T-helper 2 cell treated with Interferon-gamma antibody and Interleukin-4, amounts not matched to agents 5 μg/mL and 100 μg/mL, for 36 hours (primary cell): ENCODE measurements around the gene ABCA4.

ENCODE experiments used
- DNase-seq: peaks from one replicate; pipeline ENCODE4 v3.0.0; 2021; ENCODE audit warnings: low spot score
- H3K27ac Mint-ChIP-seq: one replicate; pipeline ENCODE4 v1.8.0; 2021; ENCODE audit warnings: mild to moderate bottlenecking, mixed read lengths
- H3K27me3 Mint-ChIP-seq: one replicate; pipeline ENCODE4 v1.8.0; 2021; ENCODE audit warnings: low read depth, mixed read lengths
- H3K36me3 Mint-ChIP-seq: one replicate; pipeline ENCODE4 v1.8.0; 2021; ENCODE audit warnings: low read depth, mixed read lengths
- H3K4me1 Mint-ChIP-seq: one replicate; pipeline ENCODE4 v1.8.0; 2021; ENCODE audit warnings: low read depth, mixed read lengths
- H3K4me3 Mint-ChIP-seq: one replicate; pipeline ENCODE4 v1.8.0; 2022; ENCODE audit warnings: mild to moderate bottlenecking, moderate library complexity, mixed read lengths
- H3K9me3 Mint-ChIP-seq: one replicate; pipeline ENCODE4 v1.8.0; 2021; ENCODE audit warnings: mixed read lengths

ABCA4 gene

DNA sequence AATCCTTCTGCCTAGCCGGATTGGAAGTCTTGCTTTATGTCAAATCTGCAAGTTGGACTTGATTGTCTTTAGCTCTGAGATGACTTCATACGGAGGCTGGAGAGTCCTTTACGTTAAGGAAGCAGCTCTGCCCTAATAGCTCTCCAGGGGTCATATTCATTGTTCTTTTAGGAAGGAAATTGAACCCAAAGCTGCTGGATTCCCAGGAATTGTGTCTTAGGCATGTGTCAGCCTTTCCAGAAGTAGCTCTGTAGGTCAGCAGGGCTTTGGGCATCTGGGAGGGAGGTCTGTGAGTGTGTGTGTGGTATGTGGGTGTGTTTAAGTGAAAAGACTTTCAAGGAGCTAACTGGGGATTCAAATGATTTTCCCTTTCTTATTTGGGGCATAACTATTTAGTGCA is 82.4 kb downstream of the ABCA4 start:
- Mint-ChIP-seq H3K27ac (no peak overlapping the region), H3K36me3 (no peaks in the 10 kb centered on the region), H3K4me3 (no peak overlapping the region), H3K27me3 (peaks cover 16% of the 10 kb centered on the region), H3K9me3 (no peaks in the 10 kb centered on the region), H3K4me1 (peaks cover 10% of the 10 kb centered on the region)
- DNase-seq = no peak

- peaks cover 10% of the 10 kb centered on the region for H3K4me1 Mint-ChIP-seq
- H3K9me3 Mint-ChIP-seq = no peaks in the 10 kb centered on the region
- no peak for DNase-seq
- no peaks in the 10 kb centered on the region for H3K36me3 Mint-ChIP-seq
- H3K27me3 Mint-ChIP-seq = peaks cover 14% of the 10 kb centered on the region
- no peak overlapping the region for H3K4me3 Mint-ChIP-seq
- no peak overlapping the region for H3K27ac Mint-ChIP-seq
These were observed 83.3 kb downstream of the ABCA4 start for GRCh38 chr1:94037392-94038229.

GRCh38 chr1:94036730-94037129 is 84.2 kb downstream of the ABCA4 start:
- no peak for DNase-seq
- Mint-ChIP-seq H3K36me3 (no peaks in the 10 kb centered on the region), H3K4me3 (no peak overlapping the region), H3K9me3 (no peaks in the 10 kb centered on the region), H3K4me1 (peaks cover 10% of the 10 kb centered on the region), H3K27ac (no peak overlapping the region), H3K27me3 (peaks cover 14% of the 10 kb centered on the region)

- Mint-ChIP-seq H3K4me1 (peaks cover 9% of the 10 kb centered on the region), H3K27me3 (peaks cover 10% of the 10 kb centered on the region), H3K27ac (no peak overlapping the region), H3K4me3 (no peak overlapping the region), H3K9me3 (no peaks in the 10 kb centered on the region), H3K36me3 (no peaks in the 10 kb centered on the region)
- no peak for DNase-seq
These were observed 87.1 kb downstream of the ABCA4 start for GRCh38 chr1:94033849-94034248.

DNA sequence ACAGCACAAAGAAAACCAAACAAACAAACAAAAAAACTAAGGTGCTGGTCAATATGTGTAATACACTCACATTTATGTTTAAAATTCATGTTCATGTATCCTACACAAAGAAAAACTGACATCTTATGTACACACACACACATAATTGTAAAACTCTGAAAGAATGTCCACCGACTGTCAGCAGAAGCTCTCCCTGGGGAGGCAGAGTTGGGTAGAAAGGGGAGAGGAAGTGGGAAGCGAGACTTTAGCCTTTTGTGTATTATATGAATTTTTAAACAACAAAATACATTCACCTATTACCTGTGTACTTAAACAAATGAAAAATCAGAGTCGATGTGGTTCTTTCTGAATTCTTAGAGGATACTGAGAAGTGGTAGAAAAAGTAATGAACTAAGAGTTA is 88.3 kb downstream of the ABCA4 start:
- DNase-seq = no peak
- H3K36me3 Mint-ChIP-seq = no peaks in the 10 kb centered on the region
- peaks cover 6% of the 10 kb centered on the region for H3K4me1 Mint-ChIP-seq
- peaks cover 4% of the 10 kb centered on the region for H3K27me3 Mint-ChIP-seq
- H3K4me3 Mint-ChIP-seq = no peak overlapping the region
- no peak overlapping the region for H3K27ac Mint-ChIP-seq
- no peaks in the 10 kb centered on the region for H3K9me3 Mint-ChIP-seq

DNA sequence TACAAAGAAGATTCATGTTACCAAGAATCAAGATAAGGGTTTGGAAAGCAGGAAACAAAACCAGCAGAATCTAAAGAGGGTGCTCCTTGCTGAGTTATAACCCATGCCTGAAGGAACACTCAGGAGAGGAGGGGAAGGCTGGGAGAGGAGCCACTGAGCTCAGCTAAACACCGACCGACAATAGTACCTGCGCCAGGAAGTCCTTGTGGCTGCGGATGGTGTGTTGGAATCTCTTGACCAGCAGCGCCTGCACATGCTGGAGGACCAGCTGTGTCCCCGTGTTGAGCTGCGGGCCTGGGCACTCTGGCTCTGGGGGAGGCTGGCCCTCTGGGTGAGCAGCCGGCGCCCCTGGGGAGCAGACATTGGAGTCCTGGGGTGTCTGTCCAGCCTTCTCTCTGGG is 89.4 kb downstream of the ABCA4 start:
- Mint-ChIP-seq H3K27me3 (peaks cover 3% of the 10 kb centered on the region), H3K36me3 (no peaks in the 10 kb centered on the region), H3K4me1 (peaks cover 5% of the 10 kb centered on the region), H3K4me3 (no peak overlapping the region), H3K27ac (no peak overlapping the region), H3K9me3 (no peaks in the 10 kb centered on the region)
- no peak for DNase-seq

DNA sequence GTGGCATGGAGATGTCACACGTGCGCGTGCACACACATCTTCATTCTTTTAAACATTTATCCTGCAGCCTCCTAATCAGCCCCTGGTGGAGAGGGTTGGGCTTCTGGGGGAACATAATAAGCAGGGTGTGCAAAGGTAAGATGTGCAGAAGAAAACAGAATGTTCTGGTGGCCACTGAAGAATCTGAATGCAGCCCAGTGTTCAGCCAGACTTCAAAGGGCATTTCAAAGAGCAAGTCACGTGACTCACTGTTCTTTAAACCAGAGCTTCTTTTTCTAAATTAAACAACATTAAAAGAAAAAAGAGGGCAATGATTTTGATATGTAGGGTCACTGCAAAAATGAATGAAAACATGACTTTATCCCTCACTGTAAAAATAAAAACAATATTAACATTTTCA is 89.8 kb downstream of the ABCA4 start:
- Mint-ChIP-seq H3K4me1 (peaks cover 5% of the 10 kb centered on the region), H3K27ac (no peak overlapping the region), H3K4me3 (no peak overlapping the region), H3K36me3 (no peaks in the 10 kb centered on the region), H3K27me3 (peaks cover 3% of the 10 kb centered on the region), H3K9me3 (no peaks in the 10 kb centered on the region)
- no peak for DNase-seq

- Mint-ChIP-seq H3K27ac (no peak overlapping the region), H3K4me3 (no peak overlapping the region), H3K27me3 (peaks cover 10% of the 10 kb centered on the region), H3K9me3 (no peaks in the 10 kb centered on the region), H3K36me3 (no peaks in the 10 kb centered on the region), H3K4me1 (peaks cover 3% of the 10 kb centered on the region)
- DNase-seq = no peak
These were observed 91.6 kb downstream of the ABCA4 start for GRCh38 chr1:94029130-94029993.

GRCh38 chr1:94027721-94028515 is 93.0 kb downstream of the ABCA4 start:
- Mint-ChIP-seq H3K9me3 (no peaks in the 10 kb centered on the region), H3K36me3 (no peaks in the 10 kb centered on the region), H3K4me1 (peaks cover 3% of the 10 kb centered on the region), H3K27me3 (peaks cover 14% of the 10 kb centered on the region), H3K4me3 (no peak overlapping the region), H3K27ac (no peak overlapping the region)
- no peak for DNase-seq

DNA sequence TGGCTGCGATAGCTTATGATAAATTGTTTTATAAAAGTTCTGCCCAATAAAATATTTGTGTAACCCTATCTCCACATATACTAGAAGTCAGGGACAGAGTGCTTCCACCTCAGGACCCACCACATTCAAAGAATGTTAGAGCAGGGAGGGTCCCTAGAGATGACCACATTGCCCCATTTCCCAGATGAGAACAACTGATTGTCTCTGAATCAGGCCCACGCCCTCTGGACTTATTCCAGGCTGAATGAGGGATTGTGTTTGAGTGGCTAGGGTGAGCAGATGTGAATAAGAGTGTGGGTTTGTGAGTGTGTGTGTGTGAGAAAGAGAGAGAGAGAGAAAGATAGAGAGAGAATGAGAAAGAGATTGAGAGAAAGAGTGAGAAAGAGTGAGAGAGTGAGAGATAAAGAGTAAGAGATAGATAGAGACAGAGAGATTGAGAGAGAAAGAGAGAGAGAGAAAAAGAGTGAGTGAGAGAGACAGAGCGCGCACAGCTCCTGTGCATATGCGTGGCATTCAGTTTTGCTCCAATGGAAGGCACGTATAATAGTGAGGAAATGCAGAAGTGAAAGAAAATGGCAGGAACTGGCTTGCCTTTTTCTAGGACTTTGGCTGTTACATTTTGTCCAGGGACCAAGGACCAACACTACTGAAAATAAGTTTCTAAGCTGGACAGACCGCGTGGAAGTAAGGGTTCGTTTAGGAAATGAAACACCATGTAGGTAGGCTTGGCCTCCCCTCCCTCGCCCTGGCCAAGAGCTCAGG is 94.1 kb downstream of the ABCA4 start:
- Mint-ChIP-seq H3K27ac (no peak overlapping the region), H3K27me3 (peaks cover 14% of the 10 kb centered on the region), H3K4me1 (peaks cover 3% of the 10 kb centered on the region), H3K9me3 (no peaks in the 10 kb centered on the region), H3K36me3 (no peaks in the 10 kb centered on the region), H3K4me3 (no peak overlapping the region)
- no peak for DNase-seq

DNA sequence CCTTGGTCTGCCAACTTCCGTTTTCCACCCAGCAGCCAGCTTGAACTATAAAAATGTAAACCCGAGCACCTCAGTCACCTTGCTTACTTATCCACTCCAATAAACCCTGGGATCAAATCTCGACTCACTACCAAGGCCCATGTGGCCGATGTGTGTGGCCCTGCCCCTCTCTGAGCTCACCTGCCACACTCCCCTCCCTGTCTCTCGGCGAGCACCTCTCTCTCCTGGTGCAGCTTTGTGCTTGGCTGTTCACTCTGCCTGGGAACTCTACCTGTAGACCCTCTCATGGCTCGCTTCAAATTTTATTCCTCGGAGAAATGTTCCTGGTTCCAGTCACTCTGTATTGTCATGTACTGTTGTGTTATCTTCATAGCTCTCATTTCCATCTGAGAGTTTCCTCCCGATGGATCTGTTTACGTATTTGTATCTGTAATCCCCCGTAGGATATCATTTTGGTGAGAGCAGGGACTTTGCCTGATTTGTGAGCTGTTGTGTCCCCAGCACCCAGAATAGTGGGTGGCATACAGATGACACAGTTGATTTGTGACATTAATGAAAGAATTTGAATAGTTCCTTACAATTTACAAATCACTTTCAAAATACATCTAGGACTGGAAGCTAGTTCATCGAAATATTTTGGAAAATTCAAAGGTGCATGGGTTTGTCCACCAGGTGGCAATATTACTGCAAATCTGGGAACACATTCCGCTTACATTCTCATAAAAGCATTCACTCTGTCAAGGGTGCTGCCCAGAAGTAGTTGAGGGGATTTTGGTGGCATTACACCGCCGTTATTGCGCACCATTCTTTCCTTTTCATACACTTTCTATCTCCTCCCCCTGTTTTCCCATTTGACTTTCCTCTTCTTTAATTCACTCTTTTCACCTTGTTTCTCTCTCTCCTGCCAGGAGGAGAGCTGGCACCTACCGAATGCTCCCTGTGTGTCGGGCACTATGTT is 95.3 kb downstream of the ABCA4 start:
- Mint-ChIP-seq H3K36me3 (no peaks in the 10 kb centered on the region), H3K4me1 (peaks cover 3% of the 10 kb centered on the region), H3K9me3 (no peaks in the 10 kb centered on the region), H3K4me3 (no peak overlapping the region), H3K27ac (no peak overlapping the region), H3K27me3 (peaks cover 14% of the 10 kb centered on the region)
- no peak for DNase-seq

DNA sequence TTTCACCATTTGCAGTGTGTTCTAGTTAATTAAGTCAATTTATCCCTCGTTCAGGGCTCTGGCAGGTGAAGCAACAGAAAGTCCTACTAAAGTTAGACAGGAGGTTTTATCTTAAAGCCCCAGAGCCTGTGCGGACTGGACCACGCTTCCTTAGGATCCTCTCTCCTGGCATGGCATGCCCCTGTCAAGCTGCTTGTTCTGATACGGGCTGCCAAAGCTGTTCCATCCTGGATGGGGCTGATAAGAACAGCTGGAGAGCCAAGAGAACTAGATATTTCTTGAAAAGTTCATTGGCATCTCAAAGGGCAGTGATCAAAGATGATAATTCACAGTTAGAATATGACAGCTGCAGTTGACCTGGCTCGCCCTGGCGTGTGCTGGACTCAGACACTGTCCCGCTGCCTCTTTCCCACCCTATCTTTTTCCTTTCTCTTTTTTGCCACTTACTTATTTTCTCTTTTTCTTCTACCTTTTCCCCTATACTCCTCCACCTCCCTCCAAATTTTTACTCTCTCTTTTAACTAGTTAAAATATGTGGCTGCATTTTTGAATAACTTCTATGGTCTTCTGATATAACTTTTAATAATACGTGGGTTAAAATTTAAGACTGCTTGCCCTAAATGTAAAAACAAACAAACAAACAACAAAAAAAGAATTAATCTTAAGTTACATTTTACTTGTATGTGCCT is 96.7 kb downstream of the ABCA4 start:
- peaks cover 3% of the 10 kb centered on the region for H3K4me1 Mint-ChIP-seq
- DNase-seq = no peak
- H3K27me3 Mint-ChIP-seq = peaks cover 14% of the 10 kb centered on the region
- H3K9me3 Mint-ChIP-seq = no peaks in the 10 kb centered on the region
- no peaks in the 10 kb centered on the region for H3K36me3 Mint-ChIP-seq
- H3K27ac Mint-ChIP-seq = no peak overlapping the region
- no peak overlapping the region for H3K4me3 Mint-ChIP-seq
